Smooth muscle cell (in vitro differentiated cells): ENCODE measurements around the gene ABCF3. TPM values are rescaled to one million over a fixed set of nuclear protein-coding genes. Genes with fewer than 3 reads are reported as not detected.

Experiments used
- DNase-seq: peaks from one replicate; lab custom pipeline; 2025; ENCODE audit not compliant: unreplicated experiment; lab: John Stamatoyannopoulos, UW
- H2AFZ ChIP-seq: fragments of 200-600 bp; sonication (generic); 2 replicates; pipeline ENCODE4 v1.6.0; 2016; ENCODE audit warnings: antibody characterized with exemption, low read depth, mild to moderate bottlenecking
- H3F3A ChIP-seq: fragments of 200-600 bp; sonication (generic); 2 replicates; pipeline ENCODE4 v1.6.0; 2017; ENCODE audit warnings: antibody characterized with exemption, low read depth
- H3K27ac ChIP-seq: fragments of 200-600 bp; sonication (generic); 2 replicates; pipeline ENCODE4 v1.5.1; 2016; ENCODE audit warnings: low read depth, mild to moderate bottlenecking
- H3K27me3 ChIP-seq: fragments of 200-600 bp; sonication (generic); 2 replicates; pipeline ENCODE4 v1.6.1; 2016; ENCODE audit warnings: low read depth, mild to moderate bottlenecking
- H3K36me3 ChIP-seq: fragments of 200-600 bp; sonication (generic); 2 replicates; pipeline ENCODE4 v1.5.1; 2016; ENCODE audit warnings: low read depth
- H3K4me1 ChIP-seq: fragments of 200-600 bp; sonication (generic); 2 replicates; pipeline ENCODE4 v1.5.1; 2016; ENCODE audit warnings: low read depth
- H3K4me2 ChIP-seq: fragments of 200-600 bp; sonication (generic); 2 replicates; pipeline ENCODE4 v1.6.0; 2016; ENCODE audit warnings: mild to moderate bottlenecking
- H3K4me3 ChIP-seq: fragments of 200-600 bp; sonication (generic); 2 replicates; pipeline ENCODE4 v1.5.1; 2016; ENCODE audit warnings: mild to moderate bottlenecking
- H3K79me2 ChIP-seq: fragments of 200-600 bp; sonication (generic); 2 replicates; pipeline ENCODE4 v1.6.0; 2016; ENCODE audit warnings: low read depth, mild to moderate bottlenecking
- H3K9ac ChIP-seq: fragments of 200-600 bp; sonication (generic); 2 replicates; pipeline ENCODE4 v1.6.0; 2016; ENCODE audit warnings: low read depth
- H3K9me3 ChIP-seq: fragments of 200-600 bp; sonication (generic); replicated peaks from 2 replicates; pipeline ENCODE4 v1.5.1; 2016; ENCODE audit warnings: low read depth
- H4K20me1 ChIP-seq: fragments of 200-600 bp; sonication (generic); 2 replicates; pipeline ENCODE4 v1.6.0; 2016; ENCODE audit warnings: low read depth
- WGBS: methylation state at CpG from one replicate; pipeline ENCODE4 v1.1.7; 2016; ENCODE audit warnings: low lambda C conversion rate; 5-methylcytosine and 5-hydroxymethylcytosine counted together
- polyA plus RNA-seq: library from polyadenylated mRNA; unstranded; fragments of >200 nt; fragmentation: Nextera tagmentation; extraction: Ambion mirVana; gene quantifications from 2 replicates; pipeline ENCODE4 v1.2.1, GENCODE V29; 2016
- total RNA-seq: library from RNA; depleted of rRNA; stranded (reverse); fragments of >200 nt; gene quantifications from 2 replicates; pipeline ENCODE4 v1.2.3, GENCODE V29; 2014
- TF ChIP-seq, protein P1 (sequence below): fragments of 200-600 bp; sonication (generic); IDR thresholded peaks from 2 replicates; pipeline ENCODE4 v1.5.1; 2017; ENCODE audit warnings: borderline replicate concordance, mild to moderate bottlenecking, antibody characterized with exemption; ENCODE audit not compliant: insufficient read depth, poor library complexity, severe bottlenecking

ABCF3 gene
- total and polyA plus RNA-seq, 2 experiments from 2014 or later, result 34.6 to 46.3 TPM

DNA sequence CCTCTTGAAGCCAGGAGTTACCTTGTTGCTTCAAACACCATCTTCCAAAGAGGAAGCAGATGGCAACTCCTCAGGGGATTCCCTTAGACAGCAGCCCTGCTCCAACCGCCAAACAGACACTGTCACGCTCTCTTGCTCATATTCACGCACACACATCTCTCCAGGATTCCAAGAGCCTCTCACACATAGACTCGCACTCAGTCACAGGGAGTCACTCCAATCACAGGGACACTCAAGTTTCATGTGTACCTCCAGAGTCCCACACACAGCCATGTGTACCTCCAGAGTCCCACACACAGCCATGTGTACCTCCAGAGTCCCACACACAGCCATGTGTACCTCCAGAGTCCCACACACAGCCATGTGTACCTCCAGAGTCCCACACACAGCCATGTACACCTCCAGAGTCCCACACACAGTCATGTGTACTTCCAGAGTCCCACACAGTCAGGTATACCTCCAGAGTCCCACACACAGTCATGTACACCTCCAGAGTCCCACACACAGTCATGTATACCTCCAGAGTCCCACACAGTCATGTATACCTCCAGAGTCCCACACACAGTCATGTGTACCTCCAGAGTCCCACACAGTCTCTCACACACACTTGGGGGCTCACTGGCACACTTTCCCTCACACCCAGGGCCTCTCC, 49.5 kb downstream of the ABCF3 start:
- 89% methylated on average over 4 of the region's 4 CpGs for WGBS
- Histone ChIP-seq H3K4me1 (no peaks in the 10 kb centered on the region), H3K27me3 (peaks cover 41% of the 10 kb centered on the region), H3K36me3 (no peaks in the 10 kb centered on the region), H3K79me2 (no peaks in the 10 kb centered on the region), H3K4me2 (no peak overlapping the region), H3F3A (no peaks in the 10 kb centered on the region), H2AFZ (no peak overlapping the region), H3K9me3 (no peaks in the 10 kb centered on the region), H3K9ac (no peak overlapping the region), H3K27ac (no peak overlapping the region), H3K4me3 (no peak overlapping the region), H4K20me1 (peaks cover 4% of the 10 kb centered on the region)
- no peak for DNase-seq
- TF ChIP-seq, protein P1, sequence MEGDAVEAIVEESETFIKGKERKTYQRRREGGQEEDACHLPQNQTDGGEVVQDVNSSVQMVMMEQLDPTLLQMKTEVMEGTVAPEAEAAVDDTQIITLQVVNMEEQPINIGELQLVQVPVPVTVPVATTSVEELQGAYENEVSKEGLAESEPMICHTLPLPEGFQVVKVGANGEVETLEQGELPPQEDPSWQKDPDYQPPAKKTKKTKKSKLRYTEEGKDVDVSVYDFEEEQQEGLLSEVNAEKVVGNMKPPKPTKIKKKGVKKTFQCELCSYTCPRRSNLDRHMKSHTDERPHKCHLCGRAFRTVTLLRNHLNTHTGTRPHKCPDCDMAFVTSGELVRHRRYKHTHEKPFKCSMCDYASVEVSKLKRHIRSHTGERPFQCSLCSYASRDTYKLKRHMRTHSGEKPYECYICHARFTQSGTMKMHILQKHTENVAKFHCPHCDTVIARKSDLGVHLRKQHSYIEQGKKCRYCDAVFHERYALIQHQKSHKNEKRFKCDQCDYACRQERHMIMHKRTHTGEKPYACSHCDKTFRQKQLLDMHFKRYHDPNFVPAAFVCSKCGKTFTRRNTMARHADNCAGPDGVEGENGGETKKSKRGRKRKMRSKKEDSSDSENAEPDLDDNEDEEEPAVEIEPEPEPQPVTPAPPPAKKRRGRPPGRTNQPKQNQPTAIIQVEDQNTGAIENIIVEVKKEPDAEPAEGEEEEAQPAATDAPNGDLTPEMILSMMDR, result no peak

DNA sequence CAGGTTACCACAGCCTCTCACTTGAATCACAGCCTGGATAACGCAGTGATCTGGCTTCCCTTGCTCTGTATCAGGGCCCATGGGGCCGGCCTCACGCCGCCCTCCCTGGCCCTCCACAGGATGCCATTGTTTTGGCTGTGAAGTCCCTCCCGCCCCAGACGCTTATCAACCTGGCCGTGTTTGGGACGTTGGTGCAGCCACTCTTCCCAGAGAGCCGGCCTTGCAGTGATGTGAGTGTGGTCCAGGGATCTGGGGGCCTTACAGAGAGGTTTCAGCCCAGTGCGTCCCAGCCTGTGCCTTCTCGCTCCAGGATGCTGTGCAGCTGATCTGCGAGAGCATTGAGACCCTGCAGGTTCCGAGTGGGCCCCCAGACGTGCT, 50.0 kb downstream of the ABCF3 start:
- WGBS, result 82% methylated on average over 14 of the region's 14 CpGs
- no peaks in the 10 kb centered on the region for H3K4me1 ChIP-seq
- TF ChIP-seq, protein P1, result no peak

DNA sequence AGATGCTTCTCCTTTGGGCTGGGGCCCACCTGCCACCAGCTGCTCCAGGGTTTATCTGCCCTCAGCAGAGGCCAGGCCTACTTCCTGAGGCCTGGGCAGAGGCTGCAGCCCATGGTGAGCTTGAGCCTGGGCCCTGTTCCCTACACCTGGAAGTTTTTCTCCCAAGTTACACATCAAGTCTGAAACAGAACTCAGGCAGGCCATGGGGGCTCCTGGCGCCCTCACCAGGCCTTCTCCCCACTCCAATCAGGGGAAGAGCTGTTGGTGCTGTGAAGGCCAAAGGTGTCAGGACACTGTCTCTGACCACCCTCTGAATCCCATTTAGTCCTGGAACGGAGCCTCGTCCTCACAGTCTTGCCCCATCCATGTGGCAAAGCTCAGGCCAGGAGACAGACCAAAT, 50.6 kb downstream of the ABCF3 start:
- H2AFZ ChIP-seq, result no peak overlapping the region
- H3K4me2 ChIP-seq, result no peak overlapping the region
- H3K4me3 ChIP-seq, result no peak overlapping the region
- DNase-seq, result no peak
- 84% methylated on average over 3 of the region's 3 CpGs for WGBS
- H3K79me2 ChIP-seq, result no peaks in the 10 kb centered on the region
- H3K4me1 ChIP-seq, result no peaks in the 10 kb centered on the region
- no peak overlapping the region for H3K9ac ChIP-seq
- no peak overlapping the region for H3K27ac ChIP-seq
- peaks cover 29% of the 10 kb centered on the region for H3K27me3 ChIP-seq
- no peaks in the 10 kb centered on the region for H3K36me3 ChIP-seq
- H4K20me1 ChIP-seq, result peaks cover 12% of the 10 kb centered on the region
- TF ChIP-seq, protein P1, result no peak
- H3F3A ChIP-seq, result no peaks in the 10 kb centered on the region
- no peaks in the 10 kb centered on the region for H3K9me3 ChIP-seq

More for the DNA sequence above, 50.0 kb downstream of the ABCF3 start:
- Histone ChIP-seq H3K27me3 (peaks cover 36% of the 10 kb centered on the region), H3K9ac (no peak overlapping the region), H3K27ac (no peak overlapping the region), H3F3A (no peaks in the 10 kb centered on the region), H4K20me1 (peaks cover 9% of the 10 kb centered on the region), H3K4me2 (no peak overlapping the region), H3K9me3 (no peaks in the 10 kb centered on the region), H3K36me3 (no peaks in the 10 kb centered on the region), H3K4me3 (no peak overlapping the region), H3K79me2 (no peaks in the 10 kb centered on the region), H2AFZ (no peak overlapping the region)
- no peak for DNase-seq

DNA sequence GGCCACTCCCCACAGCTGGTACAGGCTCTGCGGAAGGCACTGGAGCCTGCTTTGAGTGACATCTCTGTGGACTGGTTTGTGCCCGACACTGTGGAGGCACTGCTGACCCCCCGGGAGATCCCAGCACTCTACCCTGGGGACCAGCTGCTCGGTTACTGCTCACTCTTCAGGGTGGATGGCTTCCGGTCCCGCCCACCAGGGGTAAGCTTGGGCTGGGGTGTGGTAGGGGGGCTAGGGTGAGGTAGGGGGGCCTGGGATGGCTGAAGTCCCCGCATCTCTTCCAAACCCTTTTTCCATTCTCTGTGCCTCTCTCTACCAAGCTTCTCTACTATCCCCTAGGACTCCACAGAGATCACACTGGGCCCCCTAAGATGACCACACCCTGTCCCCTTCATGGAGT, 51.2 kb downstream of the ABCF3 start:
- TF ChIP-seq, protein P1, result no peak
- Histone ChIP-seq H3K27ac (no peak overlapping the region), H3K9ac (no peak overlapping the region), H4K20me1 (peaks cover 13% of the 10 kb centered on the region), H3K27me3 (peaks cover 24% of the 10 kb centered on the region), H3K4me2 (no peak overlapping the region), H3F3A (no peaks in the 10 kb centered on the region), H3K9me3 (no peaks in the 10 kb centered on the region), H2AFZ (no peak overlapping the region), H3K4me3 (no peak overlapping the region), H3K4me1 (no peaks in the 10 kb centered on the region), H3K36me3 (no peaks in the 10 kb centered on the region), H3K79me2 (no peaks in the 10 kb centered on the region)
- DNase-seq, result no peak
- 86% methylated on average over 7 of the region's 7 CpGs for WGBS
